ENCODE data around the gene SMAD7. TPM values are rescaled to one million over a fixed set of nuclear protein-coding genes. Genes with fewer than 3 reads are reported as not detected.

SMAD7 gene
- 53.6 and 55.8 TPM in 2 replicates for total RNA-seq
- long read RNA-seq, full-length matches to known transcripts: 9 of 16 reads
- long read RNA-seq, partial matches to known transcripts: 0 of 16 reads
- long read RNA-seq, other reads (novel, unspliced or antisense): 7 of 16 reads

DNA sequence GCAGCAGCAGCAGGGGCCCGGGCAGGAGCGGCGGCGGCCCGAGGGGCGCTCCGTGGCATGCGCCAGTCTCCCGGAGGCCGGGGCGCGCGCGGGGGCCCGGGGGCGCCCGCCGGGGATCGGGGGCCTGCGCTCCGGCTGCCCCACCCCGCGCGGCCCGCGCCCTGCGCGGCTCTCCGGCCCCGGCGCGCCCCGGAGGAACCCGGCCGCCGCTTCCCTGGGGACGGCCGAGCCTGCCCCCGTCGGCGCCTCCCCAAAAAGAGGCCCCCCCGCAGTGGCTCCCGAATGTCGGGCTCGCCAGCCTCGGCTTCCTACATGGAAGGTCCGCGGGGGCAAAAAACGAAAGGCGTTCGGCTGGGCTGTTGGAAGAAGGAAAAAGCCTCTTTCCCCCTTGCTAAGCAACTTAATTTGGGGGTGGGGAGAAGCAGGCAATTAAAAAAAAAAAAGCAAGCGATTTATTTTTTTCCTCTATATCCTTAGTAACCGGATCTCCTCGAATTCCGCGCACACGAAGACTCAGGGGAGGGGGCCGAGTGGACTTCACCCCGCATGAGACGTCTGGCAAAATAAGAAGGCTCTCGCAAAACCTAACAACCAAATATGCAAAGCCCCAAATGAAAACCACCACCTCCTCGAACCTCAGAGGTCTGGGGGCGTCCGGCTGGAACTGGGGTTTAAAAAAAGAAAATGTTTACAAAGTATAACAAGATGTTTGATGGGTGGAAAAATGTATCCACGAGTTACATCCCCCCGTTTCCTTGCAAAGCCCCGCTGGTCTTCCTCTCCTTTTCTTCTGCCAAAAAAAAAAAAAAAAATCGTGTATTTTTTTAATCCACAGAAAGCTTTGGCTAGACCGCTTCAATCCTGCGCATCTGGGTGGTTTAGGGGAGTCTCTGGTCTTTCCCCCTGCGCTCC is at the start of gene SMAD7:
TSS of gene SMAD7 (minus strand) at position 430 of the 912 bp plus-strand sequence. CDS start 541 bp downstream, outside the sequence.
- no peak for TF ChIP-seq CTCF (IDR thresholded peaks at IDR 0.05)
- Mint-ChIP-seq H3K9me3 (ENCODE audit: unreplicated experiment) (no peaks in the 10 kb centered on the region), H3K27ac (ENCODE audit: unreplicated experiment) (peak within 1 kb of the TSS; percentile 94), H3K36me3 (ENCODE audit: unreplicated experiment) (peaks cover 29% of the 10 kb centered on the region), H3K4me1 (ENCODE audit: unreplicated experiment) (peaks cover 40% of the 10 kb centered on the region), H3K4me3 (ENCODE audit: unreplicated experiment) (peak within 1 kb of the TSS; percentile 98), H3K27me3 (ENCODE audit: unreplicated experiment) (no peaks in the 10 kb centered on the region)
- no peak for DNase-seq (ENCODE audit: extremely low spot score, unreplicated experiment)

DNA sequence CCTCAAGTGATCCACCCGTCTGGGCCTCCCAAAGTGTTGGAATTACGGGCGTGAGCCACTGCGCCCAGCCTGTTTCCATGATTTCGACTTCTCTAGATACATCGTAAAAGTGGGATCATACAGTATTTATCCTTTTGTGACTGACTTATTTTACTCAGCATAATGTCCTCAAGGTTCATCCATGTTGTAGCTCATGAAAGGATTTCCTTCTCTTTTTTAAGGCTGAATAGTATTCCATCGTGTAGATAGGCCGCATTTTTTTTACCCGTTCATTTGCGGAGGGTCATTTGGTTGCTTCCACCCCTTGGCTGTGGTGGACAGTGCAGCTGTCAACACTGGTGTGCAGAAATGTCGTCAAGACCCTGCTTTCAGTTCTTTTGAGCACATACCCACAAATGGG is 48.8 kb upstream of the SMAD7 start:
- no peak for TF ChIP-seq CTCF (IDR thresholded peaks at IDR 0.05)
- peak overlapping the region; percentile 100 for H3K27ac Mint-ChIP-seq (ENCODE audit: unreplicated experiment)
- peaks cover 60% of the 10 kb centered on the region for H3K4me1 Mint-ChIP-seq (ENCODE audit: unreplicated experiment)
- no peaks in the 10 kb centered on the region for H3K27me3 Mint-ChIP-seq (ENCODE audit: unreplicated experiment)
- no peak overlapping the region for H3K4me3 Mint-ChIP-seq (ENCODE audit: unreplicated experiment)
- DNase-seq (ENCODE audit: extremely low spot score, unreplicated experiment): no peak
- peaks cover 4% of the 10 kb centered on the region for H3K36me3 Mint-ChIP-seq (ENCODE audit: unreplicated experiment)
- no peaks in the 10 kb centered on the region for H3K9me3 Mint-ChIP-seq (ENCODE audit: unreplicated experiment)

DNA sequence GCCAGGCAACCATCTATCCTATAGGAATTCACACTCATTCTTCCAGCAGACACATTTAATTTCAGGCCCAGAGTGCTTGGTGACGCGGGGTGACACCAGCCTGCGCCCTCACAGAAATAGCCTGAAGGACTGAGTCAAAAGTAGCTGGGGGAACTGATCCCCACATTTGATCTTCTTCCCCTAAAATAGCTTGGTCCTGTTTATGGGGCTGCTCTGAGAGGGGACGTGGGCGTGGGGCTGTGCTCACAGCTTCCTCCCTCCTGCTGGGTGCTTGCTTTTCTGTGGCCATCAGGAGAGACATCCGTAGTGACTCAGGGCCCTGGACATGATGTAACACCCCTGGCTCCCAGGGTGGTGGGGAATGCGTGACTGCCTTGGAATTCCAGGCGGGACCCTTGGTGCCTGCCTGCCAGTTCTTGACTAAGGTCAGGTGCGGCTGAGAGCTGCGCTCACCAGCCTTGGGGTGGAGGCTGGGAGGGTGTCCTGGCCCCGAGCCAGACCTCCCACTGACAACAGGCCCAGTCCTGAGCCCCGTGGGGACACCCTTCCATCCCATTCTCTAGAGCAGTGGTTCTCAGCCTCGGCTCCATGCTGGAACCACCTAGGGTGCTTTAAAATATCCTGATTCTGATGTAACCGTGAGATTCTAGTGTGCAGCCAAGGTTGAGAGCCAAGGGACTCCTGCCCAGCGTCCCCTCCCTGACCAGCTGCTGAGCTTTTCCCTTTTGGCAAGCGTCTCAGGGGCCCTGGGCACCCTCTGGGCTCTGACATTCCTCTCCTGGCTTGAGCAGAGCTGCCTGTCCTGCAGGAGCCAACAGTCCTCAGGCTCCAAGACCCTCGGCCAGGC is 47.4 kb upstream of the SMAD7 start:
- Mint-ChIP-seq H3K4me1 (ENCODE audit: unreplicated experiment) (peaks cover 69% of the 10 kb centered on the region), H3K4me3 (ENCODE audit: unreplicated experiment) (peak overlapping the region; percentile 6), H3K9me3 (ENCODE audit: unreplicated experiment) (no peaks in the 10 kb centered on the region), H3K27ac (ENCODE audit: unreplicated experiment) (peak overlapping the region; percentile 100), H3K36me3 (ENCODE audit: unreplicated experiment) (no peaks in the 10 kb centered on the region), H3K27me3 (ENCODE audit: unreplicated experiment) (no peaks in the 10 kb centered on the region)
- peak; percentile 97 for DNase-seq (ENCODE audit: extremely low spot score, unreplicated experiment)
- TF ChIP-seq CTCF (IDR thresholded peaks at IDR 0.05): no peak

- no peaks in the 10 kb centered on the region for H3K27me3 Mint-ChIP-seq (ENCODE audit: unreplicated experiment)
- peaks cover 74% of the 10 kb centered on the region for H3K4me1 Mint-ChIP-seq (ENCODE audit: unreplicated experiment)
- no peaks in the 10 kb centered on the region for H3K9me3 Mint-ChIP-seq (ENCODE audit: unreplicated experiment)
- H3K36me3 Mint-ChIP-seq (ENCODE audit: unreplicated experiment): no peaks in the 10 kb centered on the region
- peak overlapping the region; percentile 6 for H3K4me3 Mint-ChIP-seq (ENCODE audit: unreplicated experiment)
- peak overlapping the region; percentile 100 for H3K27ac Mint-ChIP-seq (ENCODE audit: unreplicated experiment)
- DNase-seq (ENCODE audit: extremely low spot score, unreplicated experiment): no peak
- no peak for TF ChIP-seq CTCF (IDR thresholded peaks at IDR 0.05)
Measured at GRCh38 chr18:48997681-48997984, 46.9 kb upstream of the SMAD7 start.
